Ovary (tissue), 3 donors: ENCODE data around the gene DENND1A.

Source experiments
- CTCF ChIP-seq, 3 donors: fragments of 450-650 bp in 2 of 3; fragments of 200-600 bp in 1 of 3; IDR thresholded peaks; one replicate each; pipeline versions ENCODE4 v1.5.1 to v1.8.0; 2016 to 2022; ENCODE audit warnings: antibody characterized with exemption in 3 of 3, mild to moderate bottlenecking in 1 of 3
- EP300 ChIP-seq: sonication (generic); formaldehyde crosslinking; IDR thresholded peaks from one replicate; pipeline ENCODE4 v1.6.1; 2017; ENCODE audit warnings: antibody characterized with exemption
- POLR2A ChIP-seq: fragments of 450-650 bp; IDR thresholded peaks from one replicate; pipeline ENCODE4 v1.6.1; 2017; ENCODE audit warnings: antibody characterized with exemption, mild to moderate bottlenecking, moderate library complexity
- donor health status: DM: no; HTN: no; CAD: no.

- TF ChIP-seq CTCF (IDR thresholded peaks at IDR 0.05) (no peak), POLR2A (no peak), EP300 (no peak)
These were observed 568.0 kb downstream of the DENND1A start for GRCh38 chr9:123361731-123362510.
